HEK293 (cell line): ENCODE data around the gene SH2D4B.

Experiments used
- CTCF ChIA-PET: fragments of 350-600 bp; formaldehyde crosslinking; extraction: SDS; loops from one replicate; lab custom pipeline; 2021; ENCODE audit warnings: antibody characterized with exemption; lab: Yijun Ruan, JAX
- POLR2A ChIA-PET: fragments of 300-600 bp; formaldehyde crosslinking; extraction: SDS; loops from one replicate; lab custom pipeline; 2020; ENCODE audit warnings: antibody characterized with exemption, inconsistent platforms; lab: Yijun Ruan, JAX
- H3K27ac ChIP-seq: fragments of 200-500 bp; sonication (Bioruptor generic); 2 replicates; pipeline ENCODE4 v1.5.1; 2014; ENCODE audit warnings: low read depth, low read length, control low read depth, inconsistent platforms; ENCODE audit errors: extremely low read depth
- H3K36me3 ChIP-seq, 2 experiments: fragments of 200-500 bp in 1 of 2; sonication (Bioruptor generic) in 1 of 2; 1 replicate in 1 of 2; 2 replicates in 1 of 2; pipeline ENCODE4 v1.5.1; 2014 to 2017; ENCODE audit warnings: inconsistent platforms in 2 of 2, low read length in 2 of 2; ENCODE audit not compliant: control insufficient read depth in 2 of 2, insufficient read depth in 1 of 2
- H3K4me1 ChIP-seq: fragments of 200-500 bp; sonication (Bioruptor generic); 2 replicates; pipeline ENCODE4 v1.5.1; 2014; ENCODE audit warnings: mild to moderate bottlenecking, low read length, inconsistent platforms; ENCODE audit not compliant: control insufficient read depth, insufficient read depth
- H3K4me3 ChIP-seq: 2 replicates; pipeline ENCODE4 v1.5.1; 2011; ENCODE audit warnings: low read depth, mild to moderate bottlenecking, control low read depth, low read length, moderate library complexity
- H3K9me3 ChIP-seq: fragments of 200-500 bp; sonication (Bioruptor generic); 2 replicates; pipeline ENCODE4 v1.5.1; 2014; ENCODE audit warnings: low read depth, low read length, inconsistent platforms; ENCODE audit not compliant: control insufficient read depth, insufficient read depth
- KLF1 ChIP-seq: fragments of 450-650 bp; formaldehyde crosslinking; IDR thresholded peaks from 2 replicates; pipeline ENCODE4 v1.5.1; 2016; ENCODE audit warnings: missing biosample characterization, missing genetic modification characterization
- KLF9 ChIP-seq: fragments of 450-650 bp; formaldehyde crosslinking; IDR thresholded peaks from 2 replicates; pipeline ENCODE4 v1.5.1; 2016; ENCODE audit warnings: missing biosample characterization, missing genetic modification characterization, low read depth
- OSR2 ChIP-seq: fragments of 450-650 bp; formaldehyde crosslinking; IDR thresholded peaks from 2 replicates; pipeline ENCODE4 v1.5.1; 2016; ENCODE audit warnings: missing biosample characterization, missing genetic modification characterization
- SALL2 ChIP-seq: fragments of 450-650 bp; formaldehyde crosslinking; IDR thresholded peaks from 2 replicates; pipeline ENCODE4 v1.5.0; 2017; ENCODE audit warnings: missing biosample characterization, mild to moderate bottlenecking, missing genetic modification characterization, borderline replicate concordance
- SCRT1 ChIP-seq: fragments of 450-650 bp; formaldehyde crosslinking; IDR thresholded peaks from 2 replicates; pipeline ENCODE4 v1.5.1; 2016; ENCODE audit warnings: missing biosample characterization, missing genetic modification characterization, borderline replicate concordance
- TRIM28 ChIP-seq: IDR thresholded peaks from 2 replicates; pipeline ENCODE4 v1.6.1; 2011; ENCODE audit warnings: low read length, control low read depth, borderline replicate concordance
- ZBTB26 ChIP-seq: fragments of 450-650 bp; formaldehyde crosslinking; optimal IDR thresholded peaks from 2 replicates; pipeline ENCODE3; 2016; ENCODE audit warnings: missing biosample characterization, mild to moderate bottlenecking, missing genetic modification characterization
- ZBTB6 ChIP-seq: fragments of 450-650 bp; formaldehyde crosslinking; IDR thresholded peaks from 2 replicates; pipeline ENCODE4 v1.5.1; 2017; ENCODE audit warnings: missing biosample characterization, missing genetic modification characterization
- ZBTB7A ChIP-seq: fragments of 450-650 bp; formaldehyde crosslinking; IDR thresholded peaks from 2 replicates; pipeline ENCODE4 v1.5.1; 2016; ENCODE audit warnings: low read depth, missing biosample characterization, missing genetic modification characterization
- ZNF121 ChIP-seq: fragments of 450-650 bp; formaldehyde crosslinking; IDR thresholded peaks from 2 replicates; pipeline ENCODE4 v1.5.1; 2016; ENCODE audit warnings: missing biosample characterization, missing genetic modification characterization
- ZNF155 ChIP-seq: fragments of 450-650 bp; formaldehyde crosslinking; IDR thresholded peaks from 2 replicates; pipeline ENCODE4 v1.5.1; 2016; ENCODE audit warnings: missing biosample characterization, missing genetic modification characterization
- ZNF16 ChIP-seq: fragments of 450-650 bp; formaldehyde crosslinking; IDR thresholded peaks from 2 replicates; pipeline ENCODE4 v1.5.1; 2016; ENCODE audit warnings: low read depth, missing biosample characterization, missing genetic modification characterization
- ZNF18 ChIP-seq: fragments of 450-650 bp; formaldehyde crosslinking; IDR thresholded peaks from 2 replicates; pipeline ENCODE4 v1.5.1; 2016; ENCODE audit warnings: missing biosample characterization, missing genetic modification characterization
- ZNF24 ChIP-seq: fragments of 450-650 bp; formaldehyde crosslinking; IDR thresholded peaks from 2 replicates; pipeline ENCODE4 v1.5.1; 2016; ENCODE audit warnings: missing biosample characterization, missing genetic modification characterization
- ZNF48 ChIP-seq: fragments of 450-650 bp; formaldehyde crosslinking; IDR thresholded peaks from 2 replicates; pipeline ENCODE4 v1.5.1; 2016; ENCODE audit warnings: missing biosample characterization, missing genetic modification characterization
- ZNF645 ChIP-seq: fragments of 450-650 bp; formaldehyde crosslinking; IDR thresholded peaks from 2 replicates; pipeline ENCODE4; 2016; ENCODE audit warnings: missing biosample characterization, missing genetic modification characterization
- ZNF707 ChIP-seq: fragments of 450-650 bp; formaldehyde crosslinking; IDR thresholded peaks from 2 replicates; pipeline ENCODE4 v1.5.1; 2016; ENCODE audit warnings: missing biosample characterization, missing genetic modification characterization
- ZNF791 ChIP-seq: fragments of 450-650 bp; formaldehyde crosslinking; IDR thresholded peaks from 2 replicates; pipeline ENCODE4 v1.5.1; 2016; ENCODE audit warnings: missing biosample characterization, missing genetic modification characterization
- TF ChIP-seq, protein P1 (sequence below): fragments of 450-650 bp; formaldehyde crosslinking; IDR thresholded peaks from 2 replicates; pipeline ENCODE4 v1.5.1; 2016; ENCODE audit warnings: missing biosample characterization, missing genetic modification characterization
- TF ChIP-seq, protein P2 (sequence below): fragments of 450-650 bp; formaldehyde crosslinking; IDR thresholded peaks from 2 replicates; pipeline ENCODE4 v1.5.1; 2017; ENCODE audit warnings: missing biosample characterization, missing genetic modification characterization

The SH2D4B gene

DNA sequence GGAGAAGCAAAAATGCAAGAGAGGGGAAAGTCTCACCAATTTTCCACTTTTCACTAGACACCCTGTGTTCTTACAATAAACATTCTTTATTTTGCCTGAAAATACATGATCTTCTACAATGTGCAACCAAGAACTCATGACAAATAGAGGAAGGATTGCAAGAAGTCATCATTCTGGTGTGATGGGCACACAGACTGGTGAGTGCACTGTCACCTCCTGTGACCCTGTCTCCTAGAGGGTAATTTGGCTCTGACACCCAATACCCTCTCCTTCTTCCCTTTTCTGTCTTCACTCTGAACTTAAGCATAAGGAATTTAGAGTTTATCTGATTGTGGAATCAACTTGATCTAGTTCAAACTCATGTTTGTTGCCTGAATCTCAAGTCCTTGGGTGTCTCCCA lies 153.7 kb downstream of the SH2D4B start:
- POLR2A ChIA-PET = no interaction called here
- Histone ChIP-seq H3K4me3 (no peak overlapping the region), H3K4me1 (no peaks in the 10 kb centered on the region), H3K27ac (no peak overlapping the region), H3K36me3 (no peaks in the 10 kb centered on the region), H3K9me3 (no peaks in the 10 kb centered on the region)
- CTCF ChIA-PET = no interaction called here
- TF ChIP-seq SALL2 (tag by site-specific recombination) (no peak), TRIM28 (no peak), ZNF16 (tag by site-specific recombination) (no peak), ZNF121 (tag by site-specific recombination) (no peak), ZNF791 (tag by site-specific recombination) (no peak), SCRT1 (tag by site-specific recombination) (no peak), ZNF24 (tag by site-specific recombination) (no peak), ZBTB7A (no peak), ZNF707 (tag by site-specific recombination) (no peak), ZBTB26 (tag by site-specific recombination) (no peak), OSR2 (tag by site-specific recombination) (no peak), KLF9 (tag by site-specific recombination) (no peak), ZNF155 (tag by site-specific recombination) (no peak), ZBTB6 (no peak), ZNF18 (no peak), ZNF645 (tag by site-specific recombination) (no peak), KLF1 (tag by site-specific recombination) (no peak)
- TF ChIP-seq, protein P1, sequence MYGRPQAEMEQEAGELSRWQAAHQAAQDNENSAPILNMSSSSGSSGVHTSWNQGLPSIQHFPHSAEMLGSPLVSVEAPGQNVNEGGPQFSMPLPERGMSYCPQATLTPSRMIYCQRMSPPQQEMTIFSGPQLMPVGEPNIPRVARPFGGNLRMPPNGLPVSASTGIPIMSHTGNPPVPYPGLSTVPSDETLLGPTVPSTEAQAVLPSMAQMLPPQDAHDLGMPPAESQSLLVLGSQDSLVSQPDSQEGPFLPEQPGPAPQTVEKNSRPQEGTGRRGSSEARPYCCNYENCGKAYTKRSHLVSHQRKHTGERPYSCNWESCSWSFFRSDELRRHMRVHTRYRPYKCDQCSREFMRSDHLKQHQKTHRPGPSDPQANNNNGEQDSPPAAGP (tag by site-specific recombination) = no peak
- TF ChIP-seq, protein P2, sequence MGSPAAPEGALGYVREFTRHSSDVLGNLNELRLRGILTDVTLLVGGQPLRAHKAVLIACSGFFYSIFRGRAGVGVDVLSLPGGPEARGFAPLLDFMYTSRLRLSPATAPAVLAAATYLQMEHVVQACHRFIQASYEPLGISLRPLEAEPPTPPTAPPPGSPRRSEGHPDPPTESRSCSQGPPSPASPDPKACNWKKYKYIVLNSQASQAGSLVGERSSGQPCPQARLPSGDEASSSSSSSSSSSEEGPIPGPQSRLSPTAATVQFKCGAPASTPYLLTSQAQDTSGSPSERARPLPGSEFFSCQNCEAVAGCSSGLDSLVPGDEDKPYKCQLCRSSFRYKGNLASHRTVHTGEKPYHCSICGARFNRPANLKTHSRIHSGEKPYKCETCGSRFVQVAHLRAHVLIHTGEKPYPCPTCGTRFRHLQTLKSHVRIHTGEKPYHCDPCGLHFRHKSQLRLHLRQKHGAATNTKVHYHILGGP = no peak

DNA sequence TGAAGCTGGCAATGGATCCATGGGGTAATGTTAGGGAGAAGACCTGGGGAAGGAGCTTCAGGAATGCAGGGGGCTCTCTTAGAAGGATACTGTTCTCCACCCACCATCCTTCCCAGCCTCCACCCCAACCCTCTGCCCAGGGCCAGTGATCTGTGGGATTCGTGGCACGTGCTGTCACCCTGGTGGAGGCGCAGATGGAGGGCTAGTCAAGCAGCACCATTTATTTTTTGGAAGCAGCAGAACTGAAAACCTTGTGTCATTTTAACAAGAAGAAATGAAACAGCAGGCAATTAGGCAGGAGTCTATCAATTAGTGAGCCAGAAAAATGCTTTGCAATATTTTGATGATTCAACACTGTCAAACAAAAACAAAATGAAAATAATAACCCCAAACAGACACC lies 155.9 kb downstream of the SH2D4B start:
- Histone ChIP-seq H3K36me3 (no peaks in the 10 kb centered on the region), H3K9me3 (no peaks in the 10 kb centered on the region), H3K4me3 (no peak overlapping the region), H3K4me1 (no peaks in the 10 kb centered on the region), H3K27ac (no peak overlapping the region)
- TF ChIP-seq ZNF121 (tag by site-specific recombination) = no peak
- TF ChIP-seq, protein P1 (tag by site-specific recombination) = no peak
- no peak for TF ChIP-seq ZBTB26 (tag by site-specific recombination)
- TF ChIP-seq ZNF48 (tag by site-specific recombination) = no peak
- TF ChIP-seq KLF9 (tag by site-specific recombination) = no peak
- TF ChIP-seq, protein P2 = no peak
- ChIA-PET CTCF (interaction anchor here (0.5 to 3.0 kb wide), 2 partner anchors 130 to 231 kb away, joined by 4 to 11 read pairs; no protein-coding TSS in a partner anchor), POLR2A (no interaction called here)
